HEK293 (cell line): ENCODE data around the gene ADGRL1.

Experiments
- CTCF ChIP-seq: fragments of 450-650 bp; formaldehyde crosslinking; IDR thresholded peaks from 2 replicates; pipeline ENCODE4 v1.5.1; 2016; ENCODE audit warnings: missing biosample characterization, missing genetic modification characterization
- ZBTB26 ChIP-seq: fragments of 450-650 bp; formaldehyde crosslinking; optimal IDR thresholded peaks from 2 replicates; pipeline ENCODE3; 2016; ENCODE audit warnings: missing biosample characterization, mild to moderate bottlenecking, missing genetic modification characterization
- ZNF133 ChIP-seq: fragments of 450-650 bp; formaldehyde crosslinking; IDR thresholded peaks from 2 replicates; pipeline ENCODE4 v1.5.1; 2016; ENCODE audit warnings: missing biosample characterization, missing genetic modification characterization
- ZNF140 ChIP-seq: fragments of 450-650 bp; formaldehyde crosslinking; IDR thresholded peaks from 2 replicates; pipeline ENCODE4 v1.5.1; 2016; ENCODE audit warnings: missing biosample characterization, missing genetic modification characterization
- ZNF202 ChIP-seq: fragments of 450-650 bp; formaldehyde crosslinking; IDR thresholded peaks from 2 replicates; pipeline ENCODE4 v1.5.1; 2016; ENCODE audit warnings: missing biosample characterization, missing genetic modification characterization, borderline replicate concordance
- ZNF24 ChIP-seq: fragments of 450-650 bp; formaldehyde crosslinking; IDR thresholded peaks from 2 replicates; pipeline ENCODE4 v1.5.1; 2016; ENCODE audit warnings: missing biosample characterization, missing genetic modification characterization
- ZNF398 ChIP-seq: fragments of 450-650 bp; formaldehyde crosslinking; IDR thresholded peaks from 2 replicates; pipeline ENCODE4 v1.5.1; 2017; ENCODE audit warnings: missing biosample characterization, missing genetic modification characterization
- ZNF423 ChIP-seq: fragments of 450-650 bp; formaldehyde crosslinking; IDR thresholded peaks from 2 replicates; pipeline ENCODE4 v1.5.1; 2016; ENCODE audit warnings: missing biosample characterization, missing genetic modification characterization
- ZNF473 ChIP-seq: fragments of 450-650 bp; formaldehyde crosslinking; IDR thresholded peaks from 2 replicates; pipeline ENCODE4 v1.5.1; 2017; ENCODE audit warnings: missing biosample characterization, missing genetic modification characterization
- ZXDB ChIP-seq: fragments of 450-650 bp; formaldehyde crosslinking; IDR thresholded peaks from 2 replicates; pipeline ENCODE4 v1.5.1; 2016; ENCODE audit warnings: missing biosample characterization, missing genetic modification characterization
- TF ChIP-seq, protein P1 (sequence below): sonication (generic); formaldehyde crosslinking; IDR thresholded peaks from 2 replicates; pipeline ENCODE4 v1.8.1; 2022; ENCODE audit warnings: mild to moderate bottlenecking, moderate library complexity, missing genetic modification reagents
- TF ChIP-seq, protein P2 (sequence below): fragments of 450-650 bp; formaldehyde crosslinking; IDR thresholded peaks from 2 replicates; pipeline ENCODE4 v1.5.1; 2016; ENCODE audit warnings: missing biosample characterization, missing genetic modification characterization

- no peak for TF ChIP-seq CTCF (tag by site-specific recombination)
- TF ChIP-seq ZNF24 (tag by site-specific recombination): no peak
- TF ChIP-seq ZNF202: no peak
- no peak for TF ChIP-seq ZNF133 (tag by site-specific recombination)
- no peak for TF ChIP-seq ZNF423 (tag by site-specific recombination)
- TF ChIP-seq, protein P1, sequence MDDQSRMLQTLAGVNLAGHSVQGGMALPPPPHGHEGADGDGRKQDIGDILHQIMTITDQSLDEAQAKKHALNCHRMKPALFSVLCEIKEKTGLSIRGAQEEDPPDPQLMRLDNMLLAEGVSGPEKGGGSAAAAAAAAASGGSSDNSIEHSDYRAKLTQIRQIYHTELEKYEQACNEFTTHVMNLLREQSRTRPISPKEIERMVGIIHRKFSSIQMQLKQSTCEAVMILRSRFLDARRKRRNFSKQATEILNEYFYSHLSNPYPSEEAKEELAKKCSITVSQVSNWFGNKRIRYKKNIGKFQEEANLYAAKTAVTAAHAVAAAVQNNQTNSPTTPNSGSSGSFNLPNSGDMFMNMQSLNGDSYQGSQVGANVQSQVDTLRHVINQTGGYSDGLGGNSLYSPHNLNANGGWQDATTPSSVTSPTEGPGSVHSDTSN (CRISPR knock-in tag): no peak
- TF ChIP-seq, protein P2, sequence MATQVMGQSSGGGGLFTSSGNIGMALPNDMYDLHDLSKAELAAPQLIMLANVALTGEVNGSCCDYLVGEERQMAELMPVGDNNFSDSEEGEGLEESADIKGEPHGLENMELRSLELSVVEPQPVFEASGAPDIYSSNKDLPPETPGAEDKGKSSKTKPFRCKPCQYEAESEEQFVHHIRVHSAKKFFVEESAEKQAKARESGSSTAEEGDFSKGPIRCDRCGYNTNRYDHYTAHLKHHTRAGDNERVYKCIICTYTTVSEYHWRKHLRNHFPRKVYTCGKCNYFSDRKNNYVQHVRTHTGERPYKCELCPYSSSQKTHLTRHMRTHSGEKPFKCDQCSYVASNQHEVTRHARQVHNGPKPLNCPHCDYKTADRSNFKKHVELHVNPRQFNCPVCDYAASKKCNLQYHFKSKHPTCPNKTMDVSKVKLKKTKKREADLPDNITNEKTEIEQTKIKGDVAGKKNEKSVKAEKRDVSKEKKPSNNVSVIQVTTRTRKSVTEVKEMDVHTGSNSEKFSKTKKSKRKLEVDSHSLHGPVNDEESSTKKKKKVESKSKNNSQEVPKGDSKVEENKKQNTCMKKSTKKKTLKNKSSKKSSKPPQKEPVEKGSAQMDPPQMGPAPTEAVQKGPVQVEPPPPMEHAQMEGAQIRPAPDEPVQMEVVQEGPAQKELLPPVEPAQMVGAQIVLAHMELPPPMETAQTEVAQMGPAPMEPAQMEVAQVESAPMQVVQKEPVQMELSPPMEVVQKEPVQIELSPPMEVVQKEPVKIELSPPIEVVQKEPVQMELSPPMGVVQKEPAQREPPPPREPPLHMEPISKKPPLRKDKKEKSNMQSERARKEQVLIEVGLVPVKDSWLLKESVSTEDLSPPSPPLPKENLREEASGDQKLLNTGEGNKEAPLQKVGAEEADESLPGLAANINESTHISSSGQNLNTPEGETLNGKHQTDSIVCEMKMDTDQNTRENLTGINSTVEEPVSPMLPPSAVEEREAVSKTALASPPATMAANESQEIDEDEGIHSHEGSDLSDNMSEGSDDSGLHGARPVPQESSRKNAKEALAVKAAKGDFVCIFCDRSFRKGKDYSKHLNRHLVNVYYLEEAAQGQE (tag by site-specific recombination): no peak
- TF ChIP-seq ZXDB (tag by site-specific recombination): no peak
- TF ChIP-seq ZNF398: no peak
- no peak for TF ChIP-seq ZNF140 (tag by site-specific recombination)
- TF ChIP-seq ZBTB26: no peak
- no peak for TF ChIP-seq ZNF473 (tag by site-specific recombination)
Measured at GRCh38 chr19:14141041-14141440, 64.9 kb downstream of the ADGRL1 start.
